GM23338 (cell line): ENCODE results near the gene FANCF. TPM values are rescaled to one million over a fixed set of nuclear protein-coding genes. Genes with fewer than 3 reads are reported as not detected.

ENCODE experiments used
- ATAC-seq: fragments of 200-7000 bp; cut with Tn5 transposase; 3 replicates; pipeline ENCODE4 v1.9.1; 2020
- DNase-seq: peaks from one replicate; pipeline ENCODE4 v3.0.0-alpha.2; 2015; ENCODE audit warnings: low spot score
- H2AFZ ChIP-seq: fragments of 200-600 bp; sonication (generic); 2 replicates; pipeline ENCODE4 v1.8.0; 2016; ENCODE audit warnings: antibody characterized with exemption, mild to moderate bottlenecking, moderate library complexity
- H3F3A ChIP-seq: fragments of 200-600 bp; sonication (generic); replicated peaks from 2 replicates; pipeline ENCODE4 v1.8.0; 2017; ENCODE audit warnings: antibody characterized with exemption, mixed run types, low read depth
- H3K27ac ChIP-seq: fragments of 200-600 bp; sonication (generic); 2 replicates; pipeline ENCODE4 v1.6.1; 2016; ENCODE audit warnings: low read depth
- H3K27me3 ChIP-seq: fragments of 200-600 bp; sonication (generic); 2 replicates; pipeline ENCODE4 v1.8.0; 2016; ENCODE audit warnings: mild to moderate bottlenecking, mixed run types, moderate library complexity; ENCODE audit not compliant: insufficient read depth
- H3K36me3 ChIP-seq: fragments of 200-600 bp; sonication (generic); 2 replicates; pipeline ENCODE4 v1.8.0; 2016; ENCODE audit warnings: mild to moderate bottlenecking; ENCODE audit not compliant: insufficient read depth
- H3K4me1 ChIP-seq: fragments of 200-600 bp; sonication (generic); 2 replicates; pipeline ENCODE4 v1.8.0; 2016; ENCODE audit warnings: mild to moderate bottlenecking, moderate library complexity; ENCODE audit not compliant: insufficient read depth
- H3K4me2 ChIP-seq: fragments of 200-600 bp; sonication (generic); 2 replicates; pipeline ENCODE4 v1.7.1; 2017; ENCODE audit warnings: mixed run types
- H3K4me3 ChIP-seq: fragments of 200-600 bp; sonication (generic); 2 replicates; pipeline ENCODE4 v1.6.1; 2016; ENCODE audit warnings: mixed run types
- H3K79me2 ChIP-seq: fragments of 200-600 bp; sonication (generic); replicated peaks from 2 replicates; pipeline ENCODE4 v1.8.0; 2017; ENCODE audit warnings: mild to moderate bottlenecking; ENCODE audit not compliant: insufficient read depth
- H3K9me2 ChIP-seq: fragments of 200-600 bp; sonication (generic); 2 replicates; pipeline ENCODE4 v1.8.0; 2017; ENCODE audit not compliant: insufficient read depth
- H4K20me1 ChIP-seq: fragments of 200-600 bp; sonication (generic); replicated peaks from 2 replicates; pipeline ENCODE4 v1.8.0; 2017; ENCODE audit warnings: mild to moderate bottlenecking; ENCODE audit not compliant: insufficient read depth
- H3K27ac Mint-ChIP-seq: 2 replicates; pipeline ENCODE4 v1.8.0; 2020; ENCODE audit warnings: inconsistent platforms, mild to moderate bottlenecking, moderate library complexity, mixed read lengths
- H3K27me3 Mint-ChIP-seq: 3 replicates; pipeline ENCODE4 v1.8.0; 2022; ENCODE audit warnings: low read depth, mild to moderate bottlenecking, moderate library complexity, mixed read lengths, inconsistent platforms; ENCODE audit not compliant: insufficient read depth, poor library complexity
- H3K36me3 Mint-ChIP-seq: 3 replicates; pipeline ENCODE4 v1.8.0; 2021; ENCODE audit warnings: low read depth, mild to moderate bottlenecking, inconsistent platforms, moderate library complexity, mixed read lengths
- H3K4me1 Mint-ChIP-seq: 3 replicates; pipeline ENCODE4 v1.8.0; 2020; ENCODE audit warnings: mild to moderate bottlenecking, inconsistent platforms, mixed read lengths
- H3K4me3 Mint-ChIP-seq: 3 replicates; pipeline ENCODE4 v1.8.0; 2021; ENCODE audit warnings: moderate library complexity, mild to moderate bottlenecking, inconsistent platforms, mixed read lengths
- H3K9me3 Mint-ChIP-seq: 3 replicates; pipeline ENCODE4 v1.8.0; 2020; ENCODE audit warnings: moderate library complexity, mild to moderate bottlenecking, inconsistent platforms, mixed read lengths
- CREB1 ChIP-seq: fragments of 250-450 bp; sonication (Bioruptor Pico); IDR thresholded peaks from 2 replicates; pipeline ENCODE4 v1.5.0; 2020; ENCODE audit warnings: low read depth, mild to moderate bottlenecking, moderate library complexity
- CTCF ChIP-seq, 2 experiments: fragments of 200-600 bp in 1 of 2; sonication (generic) in 1 of 2; conservative IDR thresholded peaks; 2 replicates each; pipeline versions ENCODE4 v1.5.1 to v1.6.1; 2016 to 2017; ENCODE audit warnings: antibody characterized with exemption in 2 of 2, low read depth in 2 of 2, mild to moderate bottlenecking in 2 of 2, moderate library complexity in 1 of 2
- ETS1 ChIP-seq: IDR thresholded peaks from 2 replicates; pipeline ENCODE4 v1.6.1; 2016; ENCODE audit warnings: antibody characterized with exemption
- EZH2phosphoT487 ChIP-seq: fragments of 200-600 bp; sonication (generic); IDR thresholded peaks from one replicate; pipeline ENCODE4 v1.8.1; 2018; ENCODE audit warnings: antibody characterized with exemption; ENCODE audit not compliant: unreplicated experiment
- JUNB ChIP-seq: IDR thresholded peaks from one replicate; pipeline ENCODE4 v1.6.1; 2016; ENCODE audit warnings: antibody characterized with exemption; ENCODE audit not compliant: unreplicated experiment
- NANOG ChIP-seq: IDR thresholded peaks from 2 replicates; pipeline ENCODE4 v1.6.1; 2016; ENCODE audit warnings: antibody characterized with exemption, borderline replicate concordance
- STAT1 ChIP-seq: IDR thresholded peaks from one replicate; pipeline ENCODE4 v1.6.1; 2016; ENCODE audit warnings: antibody characterized with exemption; ENCODE audit not compliant: unreplicated experiment
- ZNF114 ChIP-seq: fragments of 250-450 bp; sonication (Bioruptor Pico); IDR thresholded peaks from 2 replicates; pipeline ENCODE4 v1.5.0; 2020; ENCODE audit warnings: mild to moderate bottlenecking, moderate library complexity
- ZNF331 ChIP-seq: fragments of 250-450 bp; sonication (Bioruptor Pico); IDR thresholded peaks from 2 replicates; pipeline ENCODE4 v1.5.0; 2020; ENCODE audit warnings: low read depth, mild to moderate bottlenecking, moderate library complexity
- polyA plus RNA-seq: library from polyadenylated mRNA; unstranded; fragments of >200 nt; fragmentation: Nextera tagmentation; extraction: Ambion mirVana; gene quantifications from 2 replicates; pipeline ENCODE4 v1.2.1, GENCODE V29; 2016
- total RNA-seq: library from RNA; depleted of rRNA; stranded (reverse); fragments of >200 nt; shearing (Covaris generic); gene quantifications from 2 replicates; pipeline ENCODE4 v1.2.3, GENCODE V29; 2014
- TF ChIP-seq, protein P1 (sequence below): IDR thresholded peaks from one replicate; pipeline ENCODE4 v1.6.1; 2018; ENCODE audit warnings: antibody characterized with exemption; ENCODE audit not compliant: unreplicated experiment

Gene FANCF
- total and polyA plus RNA-seq, 2 experiments from 2014 or later = 17.0 to 31.8 TPM

DNA sequence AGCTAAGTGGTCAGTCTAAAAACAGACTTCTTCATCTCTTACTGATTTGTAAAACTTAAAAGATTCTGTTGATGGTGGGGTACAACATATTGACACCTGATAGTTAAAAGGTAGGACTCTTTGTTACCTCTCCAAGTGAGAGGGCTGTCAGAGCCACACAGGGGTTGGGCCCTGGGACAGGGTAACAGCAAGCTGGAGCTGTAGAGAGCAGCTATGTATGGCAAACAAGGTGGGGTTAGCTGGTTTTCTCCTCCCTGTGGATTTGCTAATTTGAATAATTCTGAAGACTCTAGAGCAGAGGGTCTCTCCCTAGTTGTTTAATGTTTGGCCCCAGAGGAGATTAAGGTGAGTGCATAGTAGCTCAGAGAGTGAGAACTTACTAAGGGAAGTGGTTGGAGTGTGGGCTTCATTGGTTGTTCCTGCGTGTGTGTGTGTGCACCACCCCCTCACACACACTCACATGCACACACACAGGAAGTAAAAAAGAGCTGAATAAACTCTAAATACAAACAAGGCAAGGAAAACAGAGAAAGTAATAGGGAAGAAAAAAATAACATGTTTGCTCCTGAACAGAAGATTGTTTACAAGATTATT lies 31.6 kb upstream of the FANCF start:
- DNase-seq = peak; percentile 35
- Histone ChIP-seq H3K9me2 (no peaks in the 10 kb centered on the region), H3F3A (no peaks in the 10 kb centered on the region), H3K4me1 (peaks cover 17% of the 10 kb centered on the region), H3K4me3 (no peak overlapping the region), H3K36me3 (no peaks in the 10 kb centered on the region), H2AFZ (no peak overlapping the region), H3K4me2 (no peak overlapping the region), H3K79me2 (no peaks in the 10 kb centered on the region), H3K27me3 (no peaks in the 10 kb centered on the region), H3K27ac (no peak overlapping the region), H4K20me1 (no peaks in the 10 kb centered on the region)
- peak overlapping the region; percentile 66; the same call in 1 of the 2 replicates for H3K27ac Mint-ChIP-seq
- peak; percentile 94 for ATAC-seq
- H3K9me3 Mint-ChIP-seq = no peaks in the 10 kb centered on the region
- peaks cover 29% of the 10 kb centered on the region for H3K4me1 Mint-ChIP-seq
- no peaks in the 10 kb centered on the region; the same call in 2 of the 3 replicates for H3K36me3 Mint-ChIP-seq
- TF ChIP-seq ZNF331 (CRISPR knock-in tag) = no peak
- no peak for TF ChIP-seq CREB1 (CRISPR knock-in tag)
- no peak for TF ChIP-seq JUNB
- TF ChIP-seq ETS1 = no peak
- TF ChIP-seq CTCF (conservative IDR thresholded peaks at IDR 0.05; ENCODE audit: low read depth in 2 of 2) = no peak
- TF ChIP-seq EZH2phosphoT487 = no peak
- TF ChIP-seq, protein P1, sequence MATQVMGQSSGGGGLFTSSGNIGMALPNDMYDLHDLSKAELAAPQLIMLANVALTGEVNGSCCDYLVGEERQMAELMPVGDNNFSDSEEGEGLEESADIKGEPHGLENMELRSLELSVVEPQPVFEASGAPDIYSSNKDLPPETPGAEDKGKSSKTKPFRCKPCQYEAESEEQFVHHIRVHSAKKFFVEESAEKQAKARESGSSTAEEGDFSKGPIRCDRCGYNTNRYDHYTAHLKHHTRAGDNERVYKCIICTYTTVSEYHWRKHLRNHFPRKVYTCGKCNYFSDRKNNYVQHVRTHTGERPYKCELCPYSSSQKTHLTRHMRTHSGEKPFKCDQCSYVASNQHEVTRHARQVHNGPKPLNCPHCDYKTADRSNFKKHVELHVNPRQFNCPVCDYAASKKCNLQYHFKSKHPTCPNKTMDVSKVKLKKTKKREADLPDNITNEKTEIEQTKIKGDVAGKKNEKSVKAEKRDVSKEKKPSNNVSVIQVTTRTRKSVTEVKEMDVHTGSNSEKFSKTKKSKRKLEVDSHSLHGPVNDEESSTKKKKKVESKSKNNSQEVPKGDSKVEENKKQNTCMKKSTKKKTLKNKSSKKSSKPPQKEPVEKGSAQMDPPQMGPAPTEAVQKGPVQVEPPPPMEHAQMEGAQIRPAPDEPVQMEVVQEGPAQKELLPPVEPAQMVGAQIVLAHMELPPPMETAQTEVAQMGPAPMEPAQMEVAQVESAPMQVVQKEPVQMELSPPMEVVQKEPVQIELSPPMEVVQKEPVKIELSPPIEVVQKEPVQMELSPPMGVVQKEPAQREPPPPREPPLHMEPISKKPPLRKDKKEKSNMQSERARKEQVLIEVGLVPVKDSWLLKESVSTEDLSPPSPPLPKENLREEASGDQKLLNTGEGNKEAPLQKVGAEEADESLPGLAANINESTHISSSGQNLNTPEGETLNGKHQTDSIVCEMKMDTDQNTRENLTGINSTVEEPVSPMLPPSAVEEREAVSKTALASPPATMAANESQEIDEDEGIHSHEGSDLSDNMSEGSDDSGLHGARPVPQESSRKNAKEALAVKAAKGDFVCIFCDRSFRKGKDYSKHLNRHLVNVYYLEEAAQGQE = no peak
- no peak for TF ChIP-seq ZNF114 (CRISPR knock-in tag)
- TF ChIP-seq NANOG = no peak
- no peak for TF ChIP-seq STAT1
- H3K27me3 Mint-ChIP-seq = no peaks in the 10 kb centered on the region
- H3K4me3 Mint-ChIP-seq = no peak overlapping the region
